Measurements from ENCODE around the gene ARID1B. TPM values are rescaled to one million over a fixed set of nuclear protein-coding genes. Genes with fewer than 3 reads are reported as not detected.

The ARID1B gene
- total RNA-seq, 1 donor from 2014 or later = 67.5 TPM

DNA sequence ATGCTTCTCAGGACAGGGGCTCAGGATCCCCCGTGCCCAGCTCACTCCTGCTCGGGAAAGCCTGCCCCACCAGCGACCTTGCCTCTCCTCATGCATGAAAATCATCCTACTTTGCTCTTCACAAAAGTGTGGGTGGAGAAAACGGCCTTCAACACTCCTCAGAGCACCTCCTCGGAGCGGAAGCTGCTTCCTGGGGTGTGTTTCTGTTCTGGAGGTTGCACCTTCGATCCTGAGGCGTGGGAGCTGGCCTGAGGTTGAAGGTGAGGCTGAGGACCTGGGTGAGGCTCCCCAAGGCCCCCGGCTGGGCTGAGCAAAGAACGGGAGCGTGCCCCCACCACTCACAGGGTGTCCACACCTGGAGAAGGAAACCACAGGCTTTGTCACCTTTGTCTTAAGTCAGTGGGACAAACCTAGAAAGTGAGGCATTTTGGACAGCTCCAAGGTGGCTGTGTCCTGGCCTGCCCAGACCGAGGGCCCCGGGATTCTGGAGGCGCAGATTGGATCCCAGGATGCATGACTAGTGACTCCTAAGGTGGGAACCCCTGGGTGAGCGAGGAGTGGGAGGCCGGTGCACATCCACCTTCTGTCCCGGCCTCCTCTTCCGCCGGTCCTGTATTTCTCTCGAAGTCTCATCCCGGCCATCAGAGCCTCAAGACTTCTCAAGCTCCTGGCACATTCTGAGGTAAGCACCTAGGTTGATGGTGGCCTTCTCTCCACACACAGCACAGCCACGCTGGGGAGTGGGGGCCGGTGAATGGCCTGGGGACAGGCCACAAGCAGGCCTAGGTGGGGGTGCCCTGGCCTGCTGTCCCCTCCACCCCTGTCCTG is 441.4 kb downstream of the ARID1B start:
- DNase-seq = no peak
- Mint-ChIP-seq H3K27me3 (no peaks in the 10 kb centered on the region), H3K27ac (no peak overlapping the region), H3K4me1 (peaks cover 19% of the 10 kb centered on the region), H3K9me3 (no peaks in the 10 kb centered on the region), H3K36me3 (ENCODE audit: low read depth) (no peaks in the 10 kb centered on the region), H3K4me3 (no peak overlapping the region)
- intact Hi-C loops (cut with micrococcal nuclease) = no loop called here

DNA sequence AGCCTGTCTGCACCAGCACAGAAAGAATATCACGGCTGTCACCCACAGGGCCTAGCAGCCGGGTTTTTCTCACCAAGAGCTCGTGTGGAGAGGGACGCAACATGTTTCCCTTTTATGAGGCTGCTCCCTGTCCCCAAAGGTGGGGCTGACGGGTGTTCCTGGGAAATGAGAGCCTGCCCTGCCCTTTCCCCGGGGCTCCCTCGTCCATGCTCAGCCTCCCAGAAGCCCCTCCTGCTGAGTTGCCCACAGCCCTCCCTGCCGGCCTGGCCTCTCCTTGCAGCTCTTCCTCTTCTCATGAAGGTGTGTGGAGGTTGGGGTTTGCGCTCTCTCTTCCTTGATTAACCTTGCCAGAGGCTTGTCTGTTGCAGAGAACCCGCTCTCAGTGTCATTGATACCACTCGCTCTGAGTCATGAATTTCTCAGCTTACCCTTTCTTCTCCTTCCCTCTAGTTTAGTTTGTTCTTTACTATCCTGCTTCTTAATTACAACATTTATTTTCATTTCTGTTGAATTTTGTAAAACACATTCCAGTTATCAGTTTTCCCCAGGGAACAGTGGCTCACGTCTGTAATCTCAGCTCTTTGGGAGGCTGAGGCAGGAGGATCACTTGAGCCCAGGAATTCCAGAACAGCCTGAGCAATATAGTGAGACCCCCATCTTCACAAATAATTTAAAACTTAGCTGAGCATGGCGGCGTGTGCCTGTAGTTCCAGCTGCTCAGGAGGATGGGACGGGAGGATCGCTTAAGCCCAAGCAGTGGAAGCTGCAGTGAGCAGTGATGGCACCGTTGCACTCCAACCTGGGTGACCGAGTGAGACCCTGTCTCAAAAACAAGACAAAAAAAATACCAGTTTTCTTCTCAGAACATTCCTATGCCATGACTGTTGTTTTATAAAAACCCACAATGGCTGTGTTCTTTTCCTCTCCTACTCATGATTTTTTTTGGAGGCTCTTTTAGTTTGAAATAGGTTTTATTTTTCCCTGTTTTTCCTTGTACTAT is 442.3 kb downstream of the ARID1B start:
- intact Hi-C loops (cut with micrococcal nuclease) = loop anchor here (5.0 kb wide), 1 partner anchor 53 kb away; no protein-coding TSS in a partner anchor
- Mint-ChIP-seq H3K27me3 (no peaks in the 10 kb centered on the region), H3K4me1 (peaks cover 19% of the 10 kb centered on the region), H3K27ac (no peak overlapping the region), H3K9me3 (no peaks in the 10 kb centered on the region), H3K36me3 (ENCODE audit: low read depth) (no peaks in the 10 kb centered on the region), H3K4me3 (no peak overlapping the region)
- no peak for DNase-seq

DNA sequence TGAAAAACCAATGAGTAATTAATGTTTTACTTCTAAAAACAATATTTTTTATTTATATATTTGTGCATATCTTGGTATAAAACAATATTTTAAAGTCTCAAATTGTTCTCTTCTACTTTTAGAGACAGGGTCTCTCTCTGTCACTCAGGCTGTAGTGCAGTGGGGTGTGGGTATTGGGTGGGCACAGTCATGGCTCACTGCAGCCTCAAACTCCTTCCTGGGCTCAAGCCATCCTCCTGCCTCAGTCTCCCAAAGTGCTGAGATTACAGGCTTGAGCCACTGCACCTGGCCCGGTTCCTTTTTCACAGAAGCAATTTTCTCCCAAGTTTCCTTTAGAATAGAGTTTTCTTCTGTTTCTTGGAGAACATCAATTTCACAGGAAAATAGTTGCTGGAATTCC is 443.3 kb downstream of the ARID1B start:
- no peaks in the 10 kb centered on the region for H3K9me3 Mint-ChIP-seq

DNA sequence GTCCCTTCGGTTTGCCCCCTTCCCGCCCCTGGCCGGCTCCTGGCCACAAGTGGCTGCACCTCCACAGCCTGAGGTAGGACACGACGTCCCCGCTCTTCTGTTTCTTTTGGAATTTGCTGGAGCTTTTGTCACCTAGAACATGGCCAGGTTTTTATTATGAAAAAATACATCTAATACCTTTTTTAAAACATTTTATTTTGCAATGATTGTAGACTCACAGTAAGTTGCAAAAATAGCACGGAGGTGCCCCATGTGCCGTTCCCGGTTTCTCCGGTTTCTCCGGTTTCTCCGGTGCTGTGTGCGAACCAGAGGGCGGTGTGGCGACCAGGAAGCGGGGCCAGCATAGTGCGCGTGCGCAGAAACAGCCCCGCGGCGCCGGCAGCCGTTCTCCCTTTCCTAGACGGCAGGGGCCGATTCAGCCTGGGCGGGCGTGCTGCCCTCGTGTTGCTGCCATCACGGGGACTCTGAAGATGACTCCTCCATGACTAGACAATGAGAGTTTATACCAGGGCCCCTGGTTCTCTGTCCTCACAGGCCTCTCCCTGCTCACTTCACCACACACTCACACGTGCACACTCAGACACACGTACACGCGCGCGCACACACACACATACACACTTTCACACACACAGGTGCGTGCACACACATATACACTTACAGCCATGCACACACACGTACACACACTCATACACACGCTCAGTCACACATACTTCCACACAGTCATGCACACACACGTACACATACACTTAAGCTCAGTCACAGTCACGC is 444.1 kb downstream of the ARID1B start:
- H3K4me1 Mint-ChIP-seq = peaks cover 20% of the 10 kb centered on the region
- H3K36me3 Mint-ChIP-seq (ENCODE audit: low read depth) = no peaks in the 10 kb centered on the region
- peak; percentile 95 for DNase-seq
- H3K4me3 Mint-ChIP-seq = peak overlapping the region; percentile 56
- no peaks in the 10 kb centered on the region for H3K27me3 Mint-ChIP-seq
- intact Hi-C loops (cut with micrococcal nuclease) = loop anchor here (5.0 kb wide), 1 partner anchor 51 kb away; no protein-coding TSS in a partner anchor
- no peaks in the 10 kb centered on the region for H3K9me3 Mint-ChIP-seq
- H3K27ac Mint-ChIP-seq = peak overlapping the region; percentile 78

More for the DNA sequence above, 443.3 kb downstream of the ARID1B start:
- Mint-ChIP-seq H3K27ac (peak overlapping the region; percentile 78), H3K4me1 (peaks cover 19% of the 10 kb centered on the region), H3K4me3 (peak overlapping the region; percentile 56), H3K36me3 (ENCODE audit: low read depth) (no peaks in the 10 kb centered on the region), H3K27me3 (no peaks in the 10 kb centered on the region)
- DNase-seq = no peak
- intact Hi-C loops (cut with micrococcal nuclease) = loop anchor here (5.0 kb wide), 1 partner anchor 52 kb away; no protein-coding TSS in a partner anchor

DNA sequence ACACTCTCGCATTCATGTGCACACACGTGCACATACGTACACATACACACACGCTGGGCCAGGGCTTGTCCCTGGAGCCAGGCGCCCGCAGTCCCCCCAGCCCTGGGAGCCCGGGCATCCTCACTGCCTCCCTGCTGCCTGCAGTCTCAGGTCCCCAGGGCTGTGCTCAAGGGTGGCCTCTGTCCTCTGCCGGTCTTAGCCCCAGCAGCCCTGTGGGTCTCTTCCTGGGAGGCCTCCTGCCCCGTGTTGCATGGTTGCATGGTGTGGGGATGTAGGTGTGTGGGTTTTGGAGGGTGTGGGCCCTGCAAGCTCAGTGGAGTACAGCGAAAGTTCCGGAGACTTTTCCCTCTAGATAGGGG is 444.6 kb downstream of the ARID1B start:
- no peaks in the 10 kb centered on the region for H3K36me3 Mint-ChIP-seq (ENCODE audit: low read depth)
- no peaks in the 10 kb centered on the region for H3K27me3 Mint-ChIP-seq
- H3K27ac Mint-ChIP-seq = peak overlapping the region; percentile 78
- peak overlapping the region; percentile 56 for H3K4me3 Mint-ChIP-seq
- H3K4me1 Mint-ChIP-seq = peaks cover 24% of the 10 kb centered on the region
- DNase-seq = no peak
- intact Hi-C loops (cut with micrococcal nuclease) = loop anchor here (5.0 kb wide), 1 partner anchor 51 kb away; no protein-coding TSS in a partner anchor
- H3K9me3 Mint-ChIP-seq = no peaks in the 10 kb centered on the region

DNA sequence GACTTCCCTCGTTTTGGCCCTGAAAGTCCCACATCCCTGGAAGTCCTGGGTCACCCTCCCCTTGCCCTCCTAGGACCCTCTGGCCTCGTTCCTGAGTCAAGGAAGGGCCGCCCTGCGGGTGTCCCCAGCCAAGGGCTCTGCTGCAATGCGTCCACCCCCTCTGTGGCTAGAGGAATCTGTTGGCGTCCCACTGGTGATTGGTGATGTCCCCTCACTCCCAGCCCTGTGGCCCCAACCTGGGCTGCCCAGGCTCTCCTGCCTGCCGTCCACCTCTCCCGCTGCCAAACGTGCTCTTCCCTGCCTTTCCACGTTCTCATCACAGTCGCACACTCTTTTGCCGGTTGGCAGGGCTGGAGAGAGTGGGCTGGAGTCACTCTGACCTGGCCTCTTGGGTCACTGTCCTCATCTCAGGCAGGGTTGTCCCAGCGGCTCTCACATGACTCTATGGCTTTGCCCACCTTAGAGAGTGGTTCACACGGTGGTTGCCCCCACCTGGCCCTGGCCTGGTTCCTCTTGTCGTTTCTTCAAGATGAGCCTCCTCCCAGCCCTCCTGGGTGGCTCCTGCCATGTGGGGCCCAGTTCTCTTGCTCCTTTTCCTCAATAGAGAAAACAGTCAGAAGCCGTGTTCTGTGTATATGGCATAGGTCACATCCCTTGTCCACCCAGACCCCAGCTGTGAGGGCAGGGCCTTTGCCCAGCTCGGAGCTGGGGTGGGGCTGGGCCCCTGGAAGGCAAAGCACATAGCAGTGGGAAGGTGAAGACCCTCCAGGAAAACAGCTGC is 445.2 kb downstream of the ARID1B start:
- Mint-ChIP-seq H3K9me3 (no peaks in the 10 kb centered on the region), H3K36me3 (ENCODE audit: low read depth) (no peaks in the 10 kb centered on the region), H3K27me3 (no peaks in the 10 kb centered on the region), H3K4me1 (peaks cover 30% of the 10 kb centered on the region), H3K4me3 (peak overlapping the region; percentile 6), H3K27ac (peak overlapping the region; percentile 68)
- DNase-seq = no peak
- intact Hi-C loops (cut with micrococcal nuclease) = loop anchor here (5.0 kb wide), 1 partner anchor 50 kb away; no protein-coding TSS in a partner anchor

DNA sequence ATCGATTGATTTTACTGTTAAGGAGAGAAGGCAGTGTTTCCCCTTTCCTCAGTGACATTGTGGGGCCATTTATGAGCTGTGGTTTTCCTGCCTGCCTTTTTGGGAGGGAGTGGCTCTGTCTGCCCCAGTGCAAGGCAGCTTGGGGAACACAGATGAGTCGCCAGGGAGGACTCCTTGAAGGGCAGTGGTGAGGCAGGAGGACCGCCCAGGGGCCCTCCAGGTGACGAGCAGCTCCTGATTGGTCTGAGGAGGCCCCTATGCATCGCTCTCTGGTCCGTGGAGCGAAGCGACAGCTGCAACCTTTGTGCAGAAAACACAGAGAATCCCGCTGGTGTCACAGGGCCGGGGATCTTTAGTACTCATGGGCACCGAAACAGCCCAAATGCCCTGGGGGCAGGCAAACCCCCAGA is 445.8 kb downstream of the ARID1B start:
- peak overlapping the region; percentile 48 for H3K27ac Mint-ChIP-seq
- H3K9me3 Mint-ChIP-seq = no peaks in the 10 kb centered on the region
- H3K27me3 Mint-ChIP-seq = no peaks in the 10 kb centered on the region
- peaks cover 35% of the 10 kb centered on the region for H3K4me1 Mint-ChIP-seq
- no peaks in the 10 kb centered on the region for H3K36me3 Mint-ChIP-seq (ENCODE audit: low read depth)
- peak; percentile 66 for DNase-seq
- no peak overlapping the region for H3K4me3 Mint-ChIP-seq
- intact Hi-C loops (cut with micrococcal nuclease) = loop anchor here (5.0 kb wide), 1 partner anchor 49 kb away; no protein-coding TSS in a partner anchor

DNA sequence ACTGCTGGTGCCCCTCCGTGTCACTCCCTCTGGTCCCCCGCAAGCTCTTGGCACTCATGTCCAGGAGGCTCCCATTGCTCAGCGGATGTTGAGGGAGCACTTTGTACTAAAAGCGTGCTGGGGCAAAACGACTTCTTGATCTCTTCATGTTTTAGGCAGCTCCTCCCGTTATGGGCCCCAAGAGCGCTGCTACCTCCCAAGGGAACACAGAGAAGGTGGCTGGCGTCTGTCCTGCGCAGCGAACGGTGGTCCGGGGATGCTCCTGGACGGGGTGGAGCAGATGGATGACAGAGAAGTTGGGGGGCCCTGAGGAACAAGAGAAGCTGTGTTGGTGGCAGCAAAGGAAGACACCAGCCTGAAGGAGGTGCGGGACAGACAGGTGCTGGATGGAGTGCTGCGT is 446.3 kb downstream of the ARID1B start:
- Mint-ChIP-seq H3K27ac (no peak overlapping the region), H3K36me3 (ENCODE audit: low read depth) (no peaks in the 10 kb centered on the region), H3K4me3 (no peak overlapping the region), H3K27me3 (no peaks in the 10 kb centered on the region), H3K9me3 (no peaks in the 10 kb centered on the region), H3K4me1 (peaks cover 35% of the 10 kb centered on the region)
- DNase-seq = no peak
- intact Hi-C loops (cut with micrococcal nuclease) = loop anchor here (5.0 kb wide), 1 partner anchor 49 kb away; no protein-coding TSS in a partner anchor

DNA sequence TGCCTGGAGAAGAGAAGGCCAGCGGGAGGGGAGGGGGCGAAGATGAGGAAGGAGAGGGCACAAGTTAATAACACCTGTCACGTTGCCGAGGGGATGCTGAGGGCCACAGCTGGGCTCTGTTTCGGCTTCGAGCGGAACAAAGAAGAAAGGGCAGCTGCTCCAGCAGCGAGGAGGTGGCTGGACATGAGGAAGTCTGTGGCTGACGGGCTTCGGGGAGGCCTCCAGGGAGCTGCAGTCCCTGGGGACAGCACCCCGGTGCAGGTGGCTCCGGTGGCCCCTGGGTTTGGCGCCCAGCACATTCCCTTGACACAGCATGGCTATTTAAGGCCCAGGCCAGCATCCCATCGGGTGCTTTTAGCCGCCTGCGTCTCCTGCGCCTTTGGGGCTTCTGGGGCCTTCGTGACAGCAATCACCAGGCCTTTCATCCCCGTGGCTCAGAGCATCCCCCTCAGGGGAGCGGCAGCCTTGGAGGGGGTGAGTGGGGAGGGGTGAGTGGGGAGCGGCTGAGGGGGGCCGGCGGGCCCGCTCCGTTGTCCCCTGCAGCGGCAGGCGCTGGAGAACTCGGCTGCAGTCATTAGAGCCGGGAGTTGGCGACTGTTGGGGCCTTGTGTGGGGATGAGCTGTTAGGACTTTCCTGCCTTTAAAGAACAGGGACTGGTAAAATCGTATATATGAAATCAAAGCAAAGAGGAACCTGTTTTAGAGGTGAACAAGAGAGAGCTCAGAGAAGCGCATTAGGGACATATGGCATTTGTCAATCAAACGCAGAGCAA is 447.2 kb downstream of the ARID1B start:
- H3K4me1 Mint-ChIP-seq = peaks cover 41% of the 10 kb centered on the region
- no peak for DNase-seq
- intact Hi-C loops (cut with micrococcal nuclease) = loop anchor here (5.0 kb wide), 1 partner anchor 48 kb away; no protein-coding TSS in a partner anchor

DNA sequence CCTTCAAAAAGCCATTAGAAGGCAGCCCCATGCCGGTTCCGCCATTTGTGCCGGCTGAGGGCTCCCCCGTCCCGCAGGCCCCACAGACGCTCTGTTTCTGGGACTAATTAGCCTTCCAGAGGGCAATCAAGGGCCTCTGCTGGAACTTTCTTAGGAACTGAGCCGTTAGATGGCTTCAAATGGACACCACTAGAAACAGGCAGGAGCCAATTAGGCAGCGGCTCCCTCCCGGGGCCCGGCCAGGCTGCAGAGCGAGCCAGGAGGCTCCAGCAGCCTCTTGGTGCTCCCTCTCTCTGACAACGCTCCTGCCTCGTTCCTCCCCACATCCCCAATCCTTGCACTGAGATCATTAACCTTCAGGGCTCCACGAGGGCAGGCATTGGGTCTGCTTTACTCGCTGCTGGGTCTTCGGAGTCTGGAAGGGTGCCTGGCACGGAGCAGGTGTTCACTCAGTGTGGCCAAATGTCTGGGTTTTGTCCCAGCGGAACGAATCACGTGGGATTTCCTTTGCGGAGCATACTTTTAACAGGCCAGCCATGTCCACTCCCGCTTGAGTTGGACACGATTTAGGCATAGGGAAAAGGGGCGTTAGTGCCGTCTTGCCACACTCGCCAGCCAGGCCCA is 447.9 kb downstream of the ARID1B start:
- Mint-ChIP-seq H3K9me3 (no peaks in the 10 kb centered on the region), H3K27ac (no peak overlapping the region), H3K27me3 (no peaks in the 10 kb centered on the region), H3K4me3 (no peak overlapping the region), H3K36me3 (ENCODE audit: low read depth) (no peaks in the 10 kb centered on the region), H3K4me1 (peaks cover 41% of the 10 kb centered on the region)
- DNase-seq = no peak
- intact Hi-C loops (cut with micrococcal nuclease) = loop anchor here (5.0 kb wide), 1 partner anchor 47 kb away; no protein-coding TSS in a partner anchor

More for the DNA sequence above, 447.2 kb downstream of the ARID1B start:
- Mint-ChIP-seq H3K9me3 (no peaks in the 10 kb centered on the region), H3K27ac (no peak overlapping the region), H3K36me3 (ENCODE audit: low read depth) (no peaks in the 10 kb centered on the region), H3K4me3 (no peak overlapping the region), H3K27me3 (no peaks in the 10 kb centered on the region)

DNA sequence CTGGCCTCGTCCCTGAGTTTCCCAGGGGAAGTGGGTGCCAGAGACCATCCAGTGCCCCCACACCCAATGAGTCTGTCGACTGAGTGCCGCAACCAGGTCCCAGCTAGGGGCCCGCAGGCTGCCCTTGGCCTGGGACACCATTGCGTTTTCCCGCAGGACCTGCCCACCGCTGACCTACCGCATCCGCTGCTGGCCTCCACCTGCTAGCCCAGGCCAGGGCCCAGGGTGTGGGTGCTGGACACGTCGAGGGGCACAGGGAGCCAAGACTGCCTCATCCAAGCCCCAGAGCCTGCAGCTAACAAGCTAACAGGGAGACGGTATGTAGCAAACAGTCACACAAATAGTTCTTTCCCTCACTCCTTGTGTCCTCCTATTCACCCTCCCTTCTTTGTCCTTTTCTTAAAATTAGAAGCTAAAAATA is 448.4 kb downstream of the ARID1B start:
- H3K36me3 Mint-ChIP-seq (ENCODE audit: low read depth) = no peaks in the 10 kb centered on the region
- H3K27ac Mint-ChIP-seq = no peak overlapping the region
- no peak for DNase-seq
- no peaks in the 10 kb centered on the region for H3K27me3 Mint-ChIP-seq
- H3K4me3 Mint-ChIP-seq = no peak overlapping the region
- no peaks in the 10 kb centered on the region for H3K9me3 Mint-ChIP-seq
- peaks cover 39% of the 10 kb centered on the region for H3K4me1 Mint-ChIP-seq
- intact Hi-C loops (cut with micrococcal nuclease) = no loop called here
